ENCODE results near the gene GUK1.

DNA sequence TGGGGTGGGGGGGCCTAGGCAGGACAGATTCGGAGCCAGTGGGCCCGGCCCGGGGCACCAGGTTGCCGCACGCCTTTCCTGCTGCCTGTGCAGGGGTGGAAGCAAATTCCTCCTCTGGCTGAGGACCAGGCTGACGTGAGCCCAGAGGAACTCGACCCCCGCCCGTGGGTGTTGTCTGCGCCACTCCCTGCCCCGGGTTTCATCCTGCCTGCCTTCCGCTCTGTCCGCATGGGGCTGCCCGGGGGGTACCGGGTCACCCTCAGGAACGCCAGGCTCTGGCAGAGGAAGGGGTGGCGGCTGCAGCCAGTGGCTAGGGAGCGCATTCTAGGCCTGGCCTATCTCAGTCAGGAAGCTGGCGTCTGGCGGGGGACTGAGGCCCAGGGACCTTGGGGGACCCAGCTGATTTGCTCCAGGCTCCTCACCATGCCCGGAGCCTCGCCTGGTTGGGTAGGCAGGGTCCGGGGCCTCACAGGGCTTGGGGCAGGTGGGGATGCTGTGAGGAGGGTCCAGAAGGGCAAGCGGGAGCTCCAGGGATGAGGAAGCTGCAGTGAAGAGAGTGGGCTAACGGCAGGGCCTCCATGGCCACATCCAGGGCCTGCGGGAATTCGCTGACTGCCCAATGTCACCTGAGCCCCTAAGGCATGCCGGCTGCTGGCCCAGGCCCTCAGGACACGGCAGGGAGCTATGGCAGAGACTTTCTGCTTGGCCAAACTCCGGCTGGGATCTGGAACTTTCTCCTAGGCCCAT is 23.1 kb downstream of the GUK1 start:
- no peak for TF ChIP-seq POLR2AphosphoS5 (IDR thresholded peaks at IDR 0.05; ENCODE audit: low read depth)
- TF ChIP-seq, protein P1, sequence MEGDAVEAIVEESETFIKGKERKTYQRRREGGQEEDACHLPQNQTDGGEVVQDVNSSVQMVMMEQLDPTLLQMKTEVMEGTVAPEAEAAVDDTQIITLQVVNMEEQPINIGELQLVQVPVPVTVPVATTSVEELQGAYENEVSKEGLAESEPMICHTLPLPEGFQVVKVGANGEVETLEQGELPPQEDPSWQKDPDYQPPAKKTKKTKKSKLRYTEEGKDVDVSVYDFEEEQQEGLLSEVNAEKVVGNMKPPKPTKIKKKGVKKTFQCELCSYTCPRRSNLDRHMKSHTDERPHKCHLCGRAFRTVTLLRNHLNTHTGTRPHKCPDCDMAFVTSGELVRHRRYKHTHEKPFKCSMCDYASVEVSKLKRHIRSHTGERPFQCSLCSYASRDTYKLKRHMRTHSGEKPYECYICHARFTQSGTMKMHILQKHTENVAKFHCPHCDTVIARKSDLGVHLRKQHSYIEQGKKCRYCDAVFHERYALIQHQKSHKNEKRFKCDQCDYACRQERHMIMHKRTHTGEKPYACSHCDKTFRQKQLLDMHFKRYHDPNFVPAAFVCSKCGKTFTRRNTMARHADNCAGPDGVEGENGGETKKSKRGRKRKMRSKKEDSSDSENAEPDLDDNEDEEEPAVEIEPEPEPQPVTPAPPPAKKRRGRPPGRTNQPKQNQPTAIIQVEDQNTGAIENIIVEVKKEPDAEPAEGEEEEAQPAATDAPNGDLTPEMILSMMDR (IDR thresholded peaks at IDR 0.05; ENCODE audit: insufficient read depth, low read length), result no peak
- no peak for TF ChIP-seq SPI1 (IDR thresholded peaks at IDR 0.05; ENCODE audit: borderline replicate concordance, low read depth)
- TF ChIP-seq, protein P2, sequence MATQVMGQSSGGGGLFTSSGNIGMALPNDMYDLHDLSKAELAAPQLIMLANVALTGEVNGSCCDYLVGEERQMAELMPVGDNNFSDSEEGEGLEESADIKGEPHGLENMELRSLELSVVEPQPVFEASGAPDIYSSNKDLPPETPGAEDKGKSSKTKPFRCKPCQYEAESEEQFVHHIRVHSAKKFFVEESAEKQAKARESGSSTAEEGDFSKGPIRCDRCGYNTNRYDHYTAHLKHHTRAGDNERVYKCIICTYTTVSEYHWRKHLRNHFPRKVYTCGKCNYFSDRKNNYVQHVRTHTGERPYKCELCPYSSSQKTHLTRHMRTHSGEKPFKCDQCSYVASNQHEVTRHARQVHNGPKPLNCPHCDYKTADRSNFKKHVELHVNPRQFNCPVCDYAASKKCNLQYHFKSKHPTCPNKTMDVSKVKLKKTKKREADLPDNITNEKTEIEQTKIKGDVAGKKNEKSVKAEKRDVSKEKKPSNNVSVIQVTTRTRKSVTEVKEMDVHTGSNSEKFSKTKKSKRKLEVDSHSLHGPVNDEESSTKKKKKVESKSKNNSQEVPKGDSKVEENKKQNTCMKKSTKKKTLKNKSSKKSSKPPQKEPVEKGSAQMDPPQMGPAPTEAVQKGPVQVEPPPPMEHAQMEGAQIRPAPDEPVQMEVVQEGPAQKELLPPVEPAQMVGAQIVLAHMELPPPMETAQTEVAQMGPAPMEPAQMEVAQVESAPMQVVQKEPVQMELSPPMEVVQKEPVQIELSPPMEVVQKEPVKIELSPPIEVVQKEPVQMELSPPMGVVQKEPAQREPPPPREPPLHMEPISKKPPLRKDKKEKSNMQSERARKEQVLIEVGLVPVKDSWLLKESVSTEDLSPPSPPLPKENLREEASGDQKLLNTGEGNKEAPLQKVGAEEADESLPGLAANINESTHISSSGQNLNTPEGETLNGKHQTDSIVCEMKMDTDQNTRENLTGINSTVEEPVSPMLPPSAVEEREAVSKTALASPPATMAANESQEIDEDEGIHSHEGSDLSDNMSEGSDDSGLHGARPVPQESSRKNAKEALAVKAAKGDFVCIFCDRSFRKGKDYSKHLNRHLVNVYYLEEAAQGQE (IDR thresholded peaks at IDR 0.05; ENCODE audit: insufficient replicate concordance, low read depth), result no peak

All from HL-60 (cell line).